ENCODE results near the gene MID1. TPM values are rescaled to one million over a fixed set of nuclear protein-coding genes. Genes with fewer than 3 reads are reported as not detected.

The MID1 gene
- total RNA-seq, 3 donors from 2014 or later, result 6.9 to 18.9 (median 10.8) TPM

- Histone ChIP-seq H3K27me3 (peaks cover 0 to 13% of the 10 kb centered on the region in 2 donors), H3K4me1 (no peaks in the 10 kb centered on the region), H3K27ac (no peak overlapping the region), H3K36me3 (no peaks in the 10 kb centered on the region), H3K4me3 (no peak overlapping the region), H3K9me3 (no peaks in the 10 kb centered on the region)
- no peak for TF ChIP-seq POLR2A (IDR thresholded peaks at IDR 0.05)
- DNase-seq (ENCODE audit: low spot score in 2 of 2), result no peak
- intact Hi-C loops (cut with DNase I; ENCODE audit: low total_unique reads), result no loop called here
Measured at GRCh38 chrX:10477525-10477924, 142.9 kb downstream of the MID1 start.

GRCh38 chrX:10474913-10475568 lies 145.3 kb downstream of the MID1 start:
- intact Hi-C loops (cut with DNase I; ENCODE audit: low total_unique reads), result no loop called here
- no peaks in the 10 kb centered on the region for H3K36me3 ChIP-seq
- no peak for TF ChIP-seq CTCF (IDR thresholded peaks at IDR 0.05)
- no peak for TF ChIP-seq POLR2A (IDR thresholded peaks at IDR 0.05)
- TF ChIP-seq POLR2AphosphoS5 (IDR thresholded peaks at IDR 0.05), result no peak
- DNase-seq (ENCODE audit: low spot score in 2 of 2), result no peak
- H3K9me3 ChIP-seq, result no peaks in the 10 kb centered on the region
- no peak overlapping the region for H3K27ac ChIP-seq
- no peak overlapping the region for H3K4me3 ChIP-seq
- no peaks in the 10 kb centered on the region for H3K4me1 ChIP-seq
- H3K27me3 ChIP-seq, result peaks cover 0 to 19% of the 10 kb centered on the region in 2 donors

- no peaks in the 10 kb centered on the region for H3K4me1 ChIP-seq
- no peak overlapping the region for H3K4me3 ChIP-seq
- no peaks in the 10 kb centered on the region for H3K9me3 ChIP-seq
- intact Hi-C loops (cut with DNase I; ENCODE audit: low total_unique reads), result no loop called here
- H3K36me3 ChIP-seq, result no peaks in the 10 kb centered on the region
- H3K27me3 ChIP-seq, result peaks cover 0 to 19% of the 10 kb centered on the region in 2 donors
- no peak for DNase-seq (ENCODE audit: low spot score in 2 of 2)
- TF ChIP-seq POLR2A (IDR thresholded peaks at IDR 0.05), result no peak
- TF ChIP-seq POLR2AphosphoS5 (IDR thresholded peaks at IDR 0.05), result no peak
- TF ChIP-seq CTCF (IDR thresholded peaks at IDR 0.05), result no peak
- no peak overlapping the region for H3K27ac ChIP-seq
Measured at GRCh38 chrX:10474510-10474909, 145.9 kb downstream of the MID1 start.

DNA sequence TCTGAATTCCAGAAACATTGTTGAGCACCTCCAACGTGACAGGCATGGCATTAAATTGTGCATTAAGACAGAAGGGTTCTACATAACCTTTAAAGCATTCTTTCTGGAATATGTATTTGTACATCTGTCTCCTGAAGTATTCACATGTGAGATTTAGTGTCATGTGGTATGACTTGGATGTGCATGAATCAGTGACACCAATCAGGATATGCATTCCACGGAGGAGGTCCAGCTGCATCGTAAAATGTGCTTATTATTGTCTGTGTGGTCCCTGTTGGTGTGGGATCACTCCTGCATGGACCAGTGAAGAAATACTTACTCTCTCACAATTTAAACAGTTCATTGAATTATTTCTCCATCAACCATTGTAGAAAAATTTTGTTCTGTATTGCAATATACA lies 149.0 kb downstream of the MID1 start:
- Histone ChIP-seq H3K4me1 (no peaks in the 10 kb centered on the region), H3K27ac (no peak overlapping the region), H3K4me3 (no peak overlapping the region), H3K36me3 (no peaks in the 10 kb centered on the region), H3K9me3 (no peaks in the 10 kb centered on the region), H3K27me3 (peaks cover 0 to 15% of the 10 kb centered on the region in 2 donors)
- no peak for DNase-seq (ENCODE audit: low spot score in 2 of 2)
- intact Hi-C loops (cut with DNase I; ENCODE audit: low total_unique reads), result no loop called here
- TF ChIP-seq POLR2AphosphoS5 (IDR thresholded peaks at IDR 0.05) (no peak), CTCF (IDR thresholded peaks at IDR 0.05) (no peak), POLR2A (IDR thresholded peaks at IDR 0.05) (no peak)

GRCh38 chrX:10470009-10470408 lies 150.4 kb downstream of the MID1 start:
- H3K27me3 ChIP-seq, result peaks cover 0 to 14% of the 10 kb centered on the region in 2 donors
- intact Hi-C loops (cut with DNase I; ENCODE audit: low total_unique reads), result no loop called here
- H3K4me3 ChIP-seq, result no peak overlapping the region
- H3K27ac ChIP-seq, result no peak overlapping the region
- TF ChIP-seq CTCF (IDR thresholded peaks at IDR 0.05), result no peak
- TF ChIP-seq POLR2AphosphoS5 (IDR thresholded peaks at IDR 0.05), result no peak
- no peak for TF ChIP-seq POLR2A (IDR thresholded peaks at IDR 0.05)
- H3K9me3 ChIP-seq, result no peaks in the 10 kb centered on the region
- DNase-seq (ENCODE audit: low spot score in 2 of 2), result no peak
- H3K36me3 ChIP-seq, result no peaks in the 10 kb centered on the region
- no peaks in the 10 kb centered on the region for H3K4me1 ChIP-seq

Measured in breast epithelium (tissue), 4 donors.